ENCODE measurements around the gene TMEM234.
"Not testable (repeated sequence)": the region's sequence is repeated elsewhere in the genome, so short reads cannot be mapped to it uniquely, and the experiment has no call there.

The TMEM234 gene

DNA sequence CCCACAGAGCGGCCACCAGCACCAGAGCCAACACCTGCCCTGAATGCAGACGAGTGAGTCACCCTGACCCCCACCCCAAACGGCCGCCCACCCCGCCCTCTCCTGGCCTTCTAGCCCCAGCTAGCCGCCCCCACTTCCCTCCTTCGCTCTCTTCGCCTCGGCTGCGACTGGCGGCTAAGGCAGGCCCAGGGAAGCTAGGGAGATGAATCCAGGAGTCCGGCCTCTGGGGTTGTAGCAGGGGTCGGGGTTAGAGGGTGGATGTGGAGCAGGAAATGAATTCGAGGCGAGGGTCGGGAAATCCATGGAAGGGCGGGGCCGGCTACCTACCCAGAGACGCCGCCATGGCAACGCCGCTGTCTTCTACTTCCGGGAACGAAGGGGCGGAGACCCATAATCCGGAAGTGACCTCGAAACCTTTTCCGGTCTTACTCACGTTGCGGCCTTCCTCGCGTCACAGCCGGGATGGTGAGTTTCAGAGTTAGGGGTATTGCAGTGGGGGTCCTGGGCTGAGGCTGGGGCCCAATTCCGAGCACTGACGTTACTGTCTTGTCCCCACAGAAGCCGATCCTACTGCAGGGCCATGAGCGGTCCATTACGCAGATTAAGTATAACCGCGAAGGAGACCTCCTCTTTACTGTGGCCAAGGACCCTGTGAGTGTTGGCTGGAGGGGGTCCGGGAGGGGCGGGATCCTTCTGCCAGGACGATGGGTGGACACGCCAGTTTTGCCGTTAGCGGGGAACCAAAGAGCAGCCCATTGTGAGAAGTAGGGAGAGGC, at the start of gene TMEM234, which contains the start of gene EIF3I:
TSS of gene TMEM234 (minus strand) at position 374 of the 776 bp plus-strand sequence. CDS start at position 343, 31 bp downstream.
TSS of gene EIF3I (plus strand) at position 428 of the 776 bp plus-strand sequence. CDS start at position 463, 35 bp downstream.
- peak; percentile 93 for DNase-seq

DNA sequence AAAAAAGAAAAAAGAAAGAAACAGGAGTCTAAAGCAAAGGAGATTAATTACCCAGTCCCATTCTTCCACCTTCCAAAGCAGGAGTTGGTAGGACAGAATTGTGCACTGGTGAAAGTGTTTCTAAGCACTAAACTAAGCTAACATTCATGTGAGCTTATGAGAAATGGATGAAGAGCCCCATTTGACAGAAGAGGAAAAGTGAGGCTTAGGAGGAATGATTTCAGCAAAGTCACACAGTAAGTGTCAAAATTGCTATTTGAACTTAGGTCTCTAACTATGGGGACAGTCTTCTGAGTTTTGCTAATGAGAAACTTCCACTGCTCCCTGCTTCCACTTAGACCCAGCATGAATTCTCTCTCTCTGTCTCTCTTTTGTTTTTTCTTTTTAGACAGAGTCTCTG, 47.6 kb upstream of the TMEM234 start:
- no peak for DNase-seq

DNA sequence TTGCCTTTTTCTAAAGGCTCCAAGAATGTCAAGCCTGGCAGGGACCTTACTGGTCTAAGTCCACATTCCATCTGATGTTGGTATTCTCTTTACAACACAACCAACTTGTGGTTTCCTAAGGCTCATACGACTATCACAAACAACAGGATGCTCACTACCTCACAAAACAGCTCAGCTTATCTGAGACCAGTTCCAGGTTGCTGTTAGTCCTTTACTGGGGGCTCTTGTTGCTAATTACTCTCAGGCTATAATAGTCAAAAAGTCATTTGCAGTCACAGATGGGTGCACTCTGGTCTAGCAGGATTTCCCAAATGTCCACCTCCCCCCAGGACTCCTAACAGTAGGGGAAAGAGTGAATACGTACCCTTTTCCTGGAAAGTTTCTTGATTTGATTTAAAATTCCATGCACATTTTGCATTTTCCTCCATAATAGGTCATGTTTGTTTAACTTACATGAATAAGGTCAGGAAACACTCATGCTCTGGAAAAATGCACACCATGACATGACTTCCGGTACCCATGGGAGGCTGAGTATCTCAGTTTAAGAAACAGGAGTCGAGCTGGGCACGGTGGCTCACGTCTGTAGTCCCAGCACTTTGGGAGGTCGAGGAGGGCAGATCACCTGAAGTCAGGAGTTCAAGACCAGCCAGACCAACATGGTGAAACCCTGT, 44.9 kb upstream of the TMEM234 start:
- no peak for DNase-seq

DNA sequence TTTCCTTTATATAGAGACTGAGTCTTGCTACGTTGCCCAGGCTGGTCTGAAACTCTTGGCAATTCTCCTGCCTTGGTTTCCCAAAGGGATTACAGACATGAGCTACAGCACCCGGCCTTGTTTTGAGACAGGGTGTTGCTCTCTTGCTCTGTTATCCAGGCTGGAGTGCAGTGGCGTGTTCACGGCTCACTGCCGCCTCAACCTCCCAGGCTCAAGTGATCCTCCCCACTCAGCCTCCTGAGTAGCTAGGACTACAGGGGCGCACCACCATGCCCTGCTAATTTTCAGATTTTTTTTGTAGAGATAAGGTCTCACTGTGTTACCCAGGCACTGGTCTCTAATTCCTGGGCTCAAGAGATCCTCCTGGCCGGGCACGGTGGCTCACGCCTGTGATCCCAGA, 43.7 kb upstream of the TMEM234 start:
- no peak for DNase-seq

DNA sequence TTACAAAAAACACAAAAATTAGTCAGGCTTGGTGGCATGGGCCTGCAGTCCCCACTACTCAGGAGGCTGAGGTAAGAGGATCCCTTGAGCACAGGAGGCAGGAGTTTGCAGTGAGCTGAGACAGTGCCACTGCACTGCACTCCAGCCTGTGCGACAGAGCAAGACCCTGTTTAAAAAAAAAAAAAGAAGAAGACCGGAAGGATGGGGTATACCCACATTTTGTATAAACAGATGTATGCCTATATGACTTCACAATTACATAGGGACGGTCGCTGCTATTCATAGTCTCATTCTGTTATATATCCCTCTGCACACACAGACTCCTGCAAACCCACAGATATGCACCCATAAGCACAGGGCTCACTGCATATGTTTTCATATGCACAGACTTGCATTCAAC, 41.6 kb upstream of the TMEM234 start:
- DNase-seq = no peak

DNA sequence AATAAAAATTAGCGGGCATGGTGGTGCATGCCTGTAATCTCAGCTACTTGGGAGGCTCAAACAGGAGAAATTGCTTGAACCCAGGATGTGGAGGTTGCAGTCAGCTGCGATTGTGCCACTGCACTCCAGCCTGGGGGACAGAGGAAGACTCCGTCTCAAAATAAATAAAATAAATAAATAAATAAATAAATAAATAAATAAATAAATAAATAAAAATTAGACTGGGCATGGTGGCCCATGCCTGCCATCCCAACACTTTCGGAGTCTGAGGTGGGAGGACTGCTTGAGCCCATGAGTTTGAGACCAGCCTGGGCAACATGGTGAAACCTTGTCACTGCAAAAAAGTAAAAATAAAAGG, 41.1 kb upstream of the TMEM234 start:
- DNase-seq = not testable (repeated sequence)

DNA sequence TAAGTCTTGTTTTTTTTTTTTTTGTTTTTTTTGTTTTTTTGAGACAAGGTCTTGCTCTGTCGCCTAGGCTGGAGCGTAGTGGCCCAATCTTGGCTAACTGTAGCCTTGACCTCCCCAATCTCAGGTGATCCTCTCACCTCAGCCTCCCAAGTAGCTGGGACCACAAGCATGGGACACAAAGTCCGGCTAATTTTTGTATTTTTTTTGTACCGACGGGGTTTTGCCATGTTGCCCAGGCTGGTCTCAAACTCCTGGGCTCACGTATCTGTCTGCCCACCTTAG, 35.0 kb upstream of the TMEM234 start:
- no peak for DNase-seq

DNA sequence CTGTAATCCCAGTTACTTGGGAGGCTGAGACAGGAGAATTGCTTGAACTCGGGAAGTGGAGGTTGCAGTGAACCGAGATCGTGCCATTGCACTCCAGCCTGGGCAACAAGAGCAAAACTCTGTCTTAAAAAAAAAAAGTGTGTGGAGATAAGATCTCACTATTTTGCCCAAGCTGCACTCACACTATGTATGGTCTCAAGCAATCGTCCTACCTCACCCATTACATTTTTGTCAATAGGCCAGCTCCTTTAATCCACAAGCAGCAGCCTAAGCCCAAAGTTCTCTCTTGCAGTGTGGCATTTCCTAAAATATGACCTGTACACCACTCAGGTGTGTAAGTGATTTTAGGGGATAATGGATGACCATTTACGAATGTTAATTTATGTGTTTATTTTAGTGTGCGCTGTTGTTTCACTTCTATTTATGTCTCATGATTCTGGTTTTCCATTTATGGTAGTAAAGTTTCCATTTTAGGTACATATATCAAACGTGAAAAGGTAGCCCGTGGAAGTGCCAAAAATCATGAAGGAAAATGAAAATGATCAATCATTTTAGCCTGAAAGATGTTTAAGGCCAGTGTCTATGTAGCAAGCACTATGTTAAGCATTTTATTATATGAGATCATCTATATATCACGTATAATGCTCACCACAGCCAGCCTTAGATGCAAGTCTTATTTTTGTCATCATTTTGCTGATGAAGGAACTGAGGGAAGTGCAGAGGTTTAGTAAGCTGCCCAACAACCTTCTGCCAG, 34.5 kb upstream of the TMEM234 start:
- no peak for DNase-seq

DNA sequence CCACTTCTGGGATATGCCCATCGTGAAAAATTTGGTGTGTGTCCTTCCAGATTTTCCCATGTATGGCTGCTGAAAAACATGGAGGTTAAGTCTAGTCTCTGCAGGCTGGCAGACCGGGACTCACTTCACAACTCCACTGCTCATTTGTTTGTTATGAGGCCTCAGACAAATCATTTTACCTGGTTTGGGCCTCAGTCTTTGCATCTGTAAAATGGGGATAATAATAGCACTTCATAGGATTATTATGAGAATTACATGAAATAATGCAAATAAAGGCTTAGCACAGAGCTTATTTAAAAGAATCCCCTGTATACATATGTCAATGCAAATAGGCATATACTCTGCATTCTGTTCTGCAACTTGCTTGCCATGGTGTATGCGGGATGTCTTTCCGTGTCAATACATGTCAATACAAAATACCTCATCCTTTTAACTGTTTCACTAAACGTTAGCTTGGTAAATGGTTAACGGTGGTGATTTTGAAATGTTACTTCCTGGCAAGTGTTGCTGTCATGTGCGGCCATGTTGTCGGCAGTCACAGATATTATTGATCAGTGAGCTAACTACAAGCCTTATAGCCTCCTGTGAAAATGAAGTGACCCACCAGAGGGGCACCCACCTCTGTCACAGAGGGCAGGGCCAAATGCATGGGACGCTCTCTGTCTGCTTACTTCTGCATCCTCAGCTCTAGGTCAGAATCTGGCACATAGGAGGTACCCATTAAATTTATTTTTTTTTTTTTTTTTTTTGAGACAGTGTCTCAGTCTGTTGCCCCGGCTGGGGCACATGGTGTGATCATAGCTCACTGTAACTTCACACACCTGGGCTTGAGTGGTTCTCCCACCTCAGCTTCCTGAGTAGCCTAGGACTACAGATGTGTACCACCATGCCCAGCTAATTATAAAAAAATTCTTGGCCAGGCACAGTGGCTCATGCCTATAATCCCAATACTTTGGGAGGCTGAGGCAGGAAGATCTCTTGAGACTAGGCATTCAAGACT, 33.2 kb upstream of the TMEM234 start:
- no peak for DNase-seq

DNA sequence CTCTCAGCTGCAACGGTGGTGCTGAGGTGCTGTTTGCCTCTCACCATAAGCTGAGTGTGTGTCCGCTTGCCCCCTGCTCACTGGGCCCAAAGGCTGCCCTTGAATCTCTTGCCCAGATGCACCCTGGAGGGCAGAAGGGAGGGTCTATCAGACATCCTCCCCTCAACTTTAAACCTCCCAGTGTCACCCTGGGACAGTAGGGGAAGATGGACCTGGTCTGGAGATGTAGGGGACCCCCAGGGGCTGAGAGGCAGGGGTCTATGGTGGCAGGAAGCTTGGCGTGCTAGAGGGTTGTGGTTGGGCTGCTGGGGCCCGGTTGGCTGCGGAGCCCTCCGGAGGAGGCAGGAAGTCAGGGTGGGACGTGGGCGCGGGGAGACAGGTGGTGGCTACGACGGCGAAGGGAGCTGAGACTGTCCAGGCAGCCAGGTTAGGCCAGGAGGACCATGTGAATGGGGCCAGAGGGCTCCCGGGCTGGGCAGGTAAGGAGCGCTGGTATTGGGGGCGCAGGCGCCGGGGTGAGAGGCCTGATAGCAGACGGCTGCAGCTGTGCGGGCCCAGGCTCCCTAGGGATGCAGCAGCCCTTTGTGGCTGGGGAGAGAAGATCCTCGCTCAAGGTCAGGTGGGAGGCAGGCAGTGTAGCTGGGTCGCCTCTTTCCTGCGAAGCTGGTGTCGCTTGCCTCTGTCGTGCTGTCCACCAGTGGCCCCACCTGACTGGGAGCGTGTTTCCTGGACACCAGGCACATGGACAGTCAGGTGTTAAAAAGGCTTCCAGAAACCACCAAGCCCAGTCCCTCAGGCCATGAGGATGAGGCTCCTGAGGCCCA, 29.0 kb upstream of the TMEM234 start, which contains the start of gene LCK:
TSS of gene LCK (plus strand) at position 373 of the 824 bp plus-strand sequence. CDS start 23,065 bp downstream, outside the sequence.
- DNase-seq = peak; percentile 74

DNA sequence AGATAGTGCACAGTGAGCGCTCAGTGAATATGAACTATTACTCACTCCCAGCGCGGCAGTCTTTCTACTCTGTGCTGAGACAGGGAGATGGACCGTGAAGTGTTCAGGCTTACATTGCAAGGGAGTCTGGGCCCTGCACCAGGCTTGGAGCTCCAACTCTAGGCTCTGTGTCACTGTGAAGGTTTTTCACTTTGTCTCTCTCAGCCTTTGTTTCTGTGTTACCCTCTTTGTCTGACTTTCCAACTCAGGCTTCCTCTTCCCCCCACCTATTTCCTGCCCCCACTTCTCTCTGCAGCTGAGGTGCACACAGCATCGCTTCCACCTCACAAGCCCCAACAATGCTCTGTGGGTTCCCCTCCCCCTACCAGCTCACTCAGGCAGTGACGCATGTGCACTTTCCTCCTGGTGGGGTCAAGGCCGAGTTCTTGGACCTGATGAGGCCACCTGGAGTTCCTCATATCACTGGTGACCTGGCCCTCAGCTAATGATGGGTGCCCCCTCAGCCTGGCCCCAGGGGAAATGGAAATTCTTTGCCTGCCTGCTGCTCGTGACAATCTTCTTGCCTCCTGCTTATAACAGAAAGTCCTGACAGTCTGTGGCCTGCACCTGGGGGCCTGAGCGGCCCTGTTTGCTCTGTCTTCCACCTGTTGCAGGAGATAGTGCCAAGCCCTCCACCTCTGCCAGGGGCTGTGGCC, 27.8 kb upstream of the TMEM234 start:
- peak; percentile 78 for DNase-seq

DNA sequence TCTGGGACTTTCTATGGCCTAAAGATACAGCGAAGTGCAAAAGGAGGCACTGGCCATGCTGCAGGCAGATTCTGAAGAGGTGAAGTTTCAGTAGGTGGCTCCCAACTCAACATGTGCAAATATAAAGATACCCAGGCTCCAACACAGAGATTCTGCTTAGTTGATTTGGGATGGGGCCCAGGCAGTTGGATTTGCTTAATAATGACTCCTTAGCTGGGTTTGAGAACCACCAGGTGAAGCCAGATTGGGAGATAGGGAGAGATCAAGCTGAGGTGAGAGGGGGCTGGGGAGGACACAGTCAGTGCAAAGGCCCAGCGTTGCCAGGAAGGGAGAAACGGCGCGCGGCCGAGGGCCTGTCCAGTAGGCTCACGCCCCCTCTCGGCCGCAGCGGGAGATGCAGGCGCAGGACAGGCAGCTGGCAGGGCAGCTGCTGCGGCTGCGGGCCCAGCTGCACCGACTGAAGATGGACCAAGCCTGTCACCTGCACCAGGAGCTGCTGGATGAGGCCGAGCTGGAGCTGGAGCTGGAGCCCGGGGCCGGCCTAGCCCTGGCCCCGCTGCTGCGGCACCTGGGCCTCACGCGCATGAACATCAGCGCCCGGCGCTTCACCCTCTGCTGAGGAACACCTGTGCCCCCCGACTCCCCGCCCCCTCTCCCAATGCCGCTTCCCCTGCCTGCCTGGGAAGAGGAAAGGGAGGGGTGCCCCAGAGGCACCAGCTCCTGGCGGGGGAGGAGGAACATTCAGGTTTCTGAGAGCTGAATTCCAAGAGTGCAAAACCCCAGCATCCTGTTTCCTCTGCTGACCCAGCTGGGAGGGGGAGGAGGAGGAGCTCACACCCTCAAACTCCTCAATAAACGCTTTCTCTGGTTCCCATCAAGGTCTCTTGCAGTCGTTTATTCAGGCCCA, 26.1 kb upstream of the TMEM234 start:
- peak; percentile 83 for DNase-seq

DNA sequence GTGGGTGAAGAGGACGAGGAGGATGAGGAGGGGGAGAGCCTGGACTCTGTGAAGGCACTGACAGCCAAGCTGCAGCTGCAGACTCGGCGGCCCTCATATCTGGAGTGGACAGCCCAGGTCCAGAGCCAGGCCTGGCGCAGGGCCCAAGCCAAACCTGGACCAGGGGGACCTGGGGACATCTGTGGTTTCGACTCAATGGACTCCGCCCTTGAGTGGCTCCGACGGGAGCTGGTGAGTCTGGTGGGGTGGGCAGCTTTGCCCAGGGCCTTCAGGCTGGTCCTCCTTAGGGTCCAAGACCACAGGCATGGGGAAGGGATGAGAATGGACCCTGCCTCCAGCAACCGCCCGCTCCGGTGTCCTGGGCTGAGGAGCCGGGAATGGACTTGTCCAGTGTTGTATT, 25.3 kb upstream of the TMEM234 start:
- no peak for DNase-seq

DNA sequence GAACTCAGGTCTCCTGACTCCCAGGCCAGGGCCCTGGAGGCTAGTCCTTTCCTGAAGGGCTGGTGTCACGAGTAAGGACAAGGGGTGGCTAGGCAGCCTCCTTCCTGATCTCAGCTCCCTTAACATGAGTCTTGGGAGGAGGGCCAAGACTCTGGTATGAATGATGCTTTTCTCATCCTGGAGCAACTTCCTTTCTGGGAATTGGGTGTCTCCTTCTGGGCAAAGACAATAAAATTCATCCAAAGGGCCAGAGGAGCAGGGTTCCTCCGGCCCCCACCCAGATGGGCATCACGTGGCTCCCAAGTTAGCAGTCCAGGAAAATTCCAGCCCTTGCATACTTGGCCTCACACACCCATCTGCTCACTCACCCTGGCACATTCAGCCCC, 24.7 kb upstream of the TMEM234 start, which contains the start of gene FAM167B:
TSS of gene FAM167B (plus strand) at position 335 of the 386 bp plus-strand sequence. CDS start 200 bp downstream, outside the sequence.
- no peak for DNase-seq

DNA sequence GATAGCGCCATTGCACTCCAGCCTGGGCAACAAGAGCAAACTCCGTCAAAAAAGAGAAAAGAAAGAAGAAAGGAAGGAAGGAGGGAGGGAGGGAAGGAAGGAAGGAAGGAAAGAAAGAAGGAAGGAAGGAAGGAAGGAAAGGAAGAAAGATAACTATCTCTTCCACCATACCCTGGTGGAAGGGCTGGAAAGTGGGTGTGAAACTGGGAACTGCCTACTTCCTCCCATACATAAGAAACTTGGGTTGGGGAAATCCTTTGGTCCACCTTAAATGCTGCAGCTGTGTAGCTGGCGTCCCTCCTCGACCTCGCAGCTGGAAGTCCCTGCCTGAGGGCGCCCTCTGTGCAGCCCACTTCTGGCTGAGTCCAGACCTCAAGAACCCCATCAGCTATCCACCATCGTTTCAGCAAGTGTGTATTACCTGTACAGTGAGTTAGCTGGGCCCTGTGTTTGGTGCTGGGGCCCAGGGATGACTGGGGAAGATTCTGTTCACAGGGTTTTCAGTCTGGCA, 20.2 kb upstream of the TMEM234 start:
- DNase-seq = no peak

DNA sequence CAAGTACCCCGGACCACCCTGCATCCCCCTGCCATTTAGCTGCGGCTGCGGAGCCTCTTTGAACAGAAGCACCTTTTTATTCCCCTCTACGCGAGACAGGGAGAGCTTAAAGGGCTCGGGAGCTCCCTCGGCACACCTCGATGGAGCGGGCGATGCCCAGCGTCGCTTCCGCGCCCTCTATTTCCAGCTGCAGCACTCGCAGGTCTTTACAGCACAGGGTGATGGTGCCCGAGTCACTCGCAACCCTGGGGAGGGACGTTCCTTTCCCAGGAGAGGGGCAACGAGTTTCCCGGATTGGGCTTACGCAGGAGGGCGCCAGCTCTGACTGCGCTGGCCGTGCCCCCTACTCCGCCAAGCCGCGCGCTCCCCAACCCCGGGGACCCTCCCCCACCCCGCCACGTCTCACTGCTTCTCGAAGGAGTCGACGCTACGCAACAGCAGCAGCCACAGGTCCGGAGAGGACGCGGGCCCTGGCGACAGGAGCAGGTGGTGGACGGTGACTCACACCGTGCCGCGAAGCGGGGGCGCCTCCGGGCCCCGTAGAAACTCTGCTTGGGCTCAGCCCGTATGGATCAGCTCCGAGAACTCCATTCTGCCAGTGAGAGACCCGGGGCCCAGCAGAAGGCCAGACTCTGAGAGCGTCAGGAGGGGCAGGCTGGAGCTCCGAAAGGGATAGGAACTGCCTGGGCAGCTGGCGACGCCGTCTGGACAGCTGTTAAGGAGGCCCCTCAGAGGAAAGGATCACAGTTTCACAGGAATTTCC, 19.0 kb upstream of the TMEM234 start:
- no peak for DNase-seq

DNA sequence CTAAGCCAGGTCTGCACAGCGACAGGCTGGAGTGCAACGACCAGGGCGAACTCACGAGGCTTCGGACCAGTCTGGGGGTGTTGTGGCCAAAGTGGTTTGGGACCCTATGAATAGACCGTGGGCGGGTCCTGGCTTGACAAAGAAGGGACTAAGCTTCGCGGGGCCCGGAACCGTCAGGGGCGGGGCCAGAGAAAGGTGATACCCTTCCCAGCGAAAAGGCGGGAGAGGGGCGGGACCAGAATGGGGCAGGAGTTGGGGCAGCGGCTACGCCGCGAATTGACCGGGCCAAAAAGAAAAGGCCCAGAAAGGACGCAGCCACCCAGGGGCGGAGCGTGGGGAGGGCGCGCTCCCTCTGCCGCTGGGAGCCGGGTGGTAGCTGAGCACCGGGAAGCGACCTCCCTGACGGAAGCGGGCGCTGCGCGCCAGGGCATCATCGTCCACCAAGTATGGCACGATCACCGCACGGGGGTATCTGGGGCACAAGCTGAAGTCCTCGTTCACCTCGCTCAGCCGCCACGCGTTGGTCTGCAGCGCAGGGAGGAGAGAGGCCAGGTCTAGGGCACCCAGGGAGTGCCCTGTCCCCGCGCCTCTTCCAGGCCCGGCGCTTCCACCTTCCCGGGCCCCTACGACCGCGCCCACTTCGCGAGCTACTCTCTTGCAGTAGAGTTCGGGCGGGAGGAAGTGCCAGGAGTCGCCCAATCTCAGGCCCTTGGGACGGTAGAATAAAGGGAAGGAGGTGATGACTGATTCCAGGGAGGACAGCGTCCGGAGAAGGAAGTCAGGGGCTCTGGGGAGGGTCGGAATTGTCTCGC, 18.2 kb upstream of the TMEM234 start:
- peak; percentile 56 for DNase-seq

DNA sequence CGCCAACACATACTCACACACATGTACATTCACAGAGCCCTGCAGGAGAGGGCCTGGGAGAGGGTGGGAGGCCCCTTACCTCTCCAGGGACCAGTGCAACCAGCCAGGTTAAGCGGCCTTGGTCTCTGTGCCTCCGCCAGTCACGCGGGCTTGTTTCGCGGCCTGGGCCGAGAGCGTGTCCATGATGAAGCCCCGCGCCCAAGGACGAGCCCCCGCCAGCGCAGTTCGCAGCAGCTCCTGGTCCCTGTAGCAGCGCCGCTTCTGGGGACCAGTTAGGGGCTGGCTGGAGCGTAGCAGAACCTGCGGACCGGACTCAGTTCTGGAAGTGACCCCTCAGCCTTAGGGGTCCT, 17.6 kb upstream of the TMEM234 start:
- no peak for DNase-seq

Measured in activated naive CD4-positive, alpha-beta T cell treated with Interleukin-2 at 50 U/mL for 16 hours (primary cell).